ENCODE data around the gene VENTX. TPM values are rescaled to one million over a fixed set of nuclear protein-coding genes. Genes with fewer than 3 reads are reported as not detected.

The VENTX gene
- total RNA-seq, 1 donor from 2014 or later: not detected

DNA sequence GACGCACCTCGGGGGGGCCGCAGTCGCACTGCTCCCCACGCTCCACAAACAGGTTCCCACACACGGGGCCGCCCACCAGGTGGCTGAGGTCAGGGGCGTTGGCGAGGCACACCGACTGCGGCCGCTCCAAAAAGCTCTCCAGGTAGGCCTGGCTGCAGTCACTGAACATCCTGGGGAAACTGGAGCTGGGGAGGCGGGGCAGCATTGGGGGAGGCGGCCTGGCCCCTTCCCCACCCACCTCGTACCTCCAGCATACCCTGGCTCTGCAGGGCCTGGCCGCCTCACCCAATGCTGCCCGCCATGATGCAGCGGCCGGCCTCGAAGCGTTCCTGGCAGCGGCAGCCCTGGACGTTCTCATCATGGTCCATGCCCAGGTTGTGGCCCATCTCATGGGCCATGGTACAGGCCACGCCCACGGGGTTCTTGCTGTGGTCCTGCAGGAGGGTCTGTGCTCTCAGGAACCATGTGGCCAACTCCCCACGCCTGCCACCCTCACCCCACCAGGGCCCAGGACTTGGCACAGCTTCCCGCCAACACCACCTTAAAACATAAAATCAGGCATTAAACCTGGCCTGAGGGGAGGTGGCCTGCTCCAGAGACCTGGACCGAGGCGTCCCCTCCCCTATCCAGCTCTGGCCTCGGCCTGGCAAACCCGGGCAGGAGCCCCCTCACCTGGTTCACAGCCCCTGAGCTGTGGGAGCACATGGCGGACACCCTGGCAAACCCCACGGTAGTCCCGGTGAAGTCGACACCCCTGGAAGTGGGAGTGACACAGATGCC is 34.1 kb downstream of the VENTX start:
- H3K27ac ChIP-seq (ENCODE audit: low read depth, low read length): no peak overlapping the region
- H3K27me3 ChIP-seq (ENCODE audit: control insufficient read depth in 3 of 3, insufficient read depth in 3 of 3, low read length in 3 of 3): peaks cover 5 to 24% (median 21%) of the 10 kb centered on the region in 3 donors
- no peak overlapping the region for H3K4me3 ChIP-seq (ENCODE audit: low read length in 3 of 3)
- H3K4me1 ChIP-seq (ENCODE audit: control insufficient read depth in 3 of 3, insufficient read depth in 3 of 3, low read length in 3 of 3): peaks cover 0 to 4% (median 0%) of the 10 kb centered on the region in 3 donors
- no peaks in the 10 kb centered on the region for H3K9me3 ChIP-seq (ENCODE audit: control insufficient read depth in 3 of 3, low read length in 3 of 3)
- no peak overlapping the region for H3K9ac ChIP-seq (ENCODE audit: low read depth in 1 of 3, low read length in 3 of 3)
- peaks cover 0 to 5% (median 4%) of the 10 kb centered on the region in 3 donors for H3K36me3 ChIP-seq (ENCODE audit: control insufficient read depth in 3 of 3, insufficient read depth in 3 of 3, low read length in 3 of 3)

DNA sequence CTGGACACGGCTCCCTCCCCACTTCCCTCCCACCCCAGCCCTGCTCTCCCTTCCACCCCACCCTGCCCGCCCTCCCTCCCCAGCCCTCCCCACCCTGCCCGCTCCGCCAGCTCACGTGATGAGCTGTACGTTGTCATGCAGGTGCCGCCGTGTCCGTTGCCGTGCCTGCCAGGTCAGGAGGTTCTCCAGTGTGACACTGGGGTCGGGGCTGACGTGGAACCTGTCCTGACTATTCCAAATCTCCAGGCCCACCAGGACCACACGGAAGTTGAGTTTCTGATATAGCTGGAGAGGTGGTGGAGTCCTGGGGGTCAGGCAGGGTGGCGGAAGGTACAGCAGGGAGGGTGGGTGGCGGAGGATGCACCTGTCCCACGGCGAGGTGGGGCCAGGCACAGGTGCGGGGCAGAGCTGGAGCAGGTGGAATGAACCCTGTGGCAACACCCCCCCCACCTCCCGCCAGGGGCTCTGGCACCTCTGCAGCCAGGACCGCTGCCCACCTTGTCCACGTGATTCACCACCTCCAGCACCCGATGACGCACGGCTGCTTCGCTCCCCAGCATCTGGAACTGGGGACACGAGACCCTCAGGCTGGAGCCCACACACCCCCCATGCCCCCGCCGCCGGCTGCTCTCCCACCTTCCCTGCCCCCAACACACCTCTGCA is 34.8 kb downstream of the VENTX start:
- H3K4me1 ChIP-seq (ENCODE audit: control insufficient read depth in 3 of 3, insufficient read depth in 3 of 3, low read length in 3 of 3): peaks cover 0 to 4% (median 0%) of the 10 kb centered on the region in 3 donors
- H3K4me3 ChIP-seq (ENCODE audit: low read length in 3 of 3): no peak overlapping the region
- H3K27me3 ChIP-seq (ENCODE audit: control insufficient read depth in 3 of 3, insufficient read depth in 3 of 3, low read length in 3 of 3): peaks cover 5 to 30% (median 24%) of the 10 kb centered on the region in 3 donors
- peaks cover 0 to 5% (median 4%) of the 10 kb centered on the region in 3 donors for H3K36me3 ChIP-seq (ENCODE audit: control insufficient read depth in 3 of 3, insufficient read depth in 3 of 3, low read length in 3 of 3)
- no peak overlapping the region for H3K9ac ChIP-seq (ENCODE audit: low read depth in 1 of 3, low read length in 3 of 3)
- no peak overlapping the region for H3K27ac ChIP-seq (ENCODE audit: low read depth, low read length)
- H3K9me3 ChIP-seq (ENCODE audit: control insufficient read depth in 3 of 3, low read length in 3 of 3): no peaks in the 10 kb centered on the region

- Histone ChIP-seq H3K9me3 (ENCODE audit: control insufficient read depth in 3 of 3, low read length in 3 of 3) (no peaks in the 10 kb centered on the region), H3K36me3 (ENCODE audit: control insufficient read depth in 3 of 3, insufficient read depth in 3 of 3, low read length in 3 of 3) (peaks cover 0 to 5% (median 4%) of the 10 kb centered on the region in 3 donors), H3K4me1 (ENCODE audit: control insufficient read depth in 3 of 3, insufficient read depth in 3 of 3, low read length in 3 of 3) (peaks cover 0 to 4% (median 0%) of the 10 kb centered on the region in 3 donors), H3K4me3 (ENCODE audit: low read length in 3 of 3) (no peak overlapping the region), H3K9ac (ENCODE audit: low read depth in 1 of 3, low read length in 3 of 3) (no peak overlapping the region), H3K27me3 (ENCODE audit: control insufficient read depth in 3 of 3, insufficient read depth in 3 of 3, low read length in 3 of 3) (peaks cover 5 to 32% (median 26%) of the 10 kb centered on the region in 3 donors), H3K27ac (ENCODE audit: low read depth, low read length) (no peak overlapping the region)
Observed at GRCh38 chr10:133272964-133273420, 35.3 kb downstream of the VENTX start.

DNA sequence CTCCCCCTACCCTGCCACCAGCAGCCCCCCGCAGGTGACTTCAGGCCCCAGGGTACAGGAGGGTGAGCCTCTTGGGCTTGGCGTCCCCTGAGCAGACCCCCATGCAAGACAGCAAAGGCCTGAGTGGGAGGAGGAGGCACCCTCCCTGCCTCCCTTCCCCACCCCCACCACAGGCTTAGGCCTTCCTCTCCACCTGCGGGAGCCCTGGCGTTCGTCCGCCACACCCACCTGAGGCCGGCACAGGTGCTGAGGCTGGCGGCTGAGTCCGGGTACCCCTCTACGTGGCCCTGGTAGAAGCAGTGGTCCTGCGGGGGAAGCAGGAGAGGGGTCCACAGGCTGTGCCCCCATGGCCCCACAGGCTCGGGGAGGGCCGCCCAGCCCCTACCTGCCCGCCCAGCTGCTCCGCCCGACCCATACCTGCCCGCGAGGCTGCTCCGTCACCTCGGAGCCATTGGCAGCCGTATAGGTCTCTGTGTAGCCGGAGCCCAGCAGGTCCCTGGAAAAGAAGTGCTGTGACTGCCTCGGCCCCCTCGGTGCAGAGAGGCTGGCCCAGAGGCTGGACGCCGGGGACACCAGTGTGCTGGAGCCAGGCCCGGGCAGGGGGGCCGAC is 36.0 kb downstream of the VENTX start:
- Histone ChIP-seq H3K27ac (ENCODE audit: low read depth, low read length) (no peak overlapping the region), H3K4me1 (ENCODE audit: control insufficient read depth in 3 of 3, insufficient read depth in 3 of 3, low read length in 3 of 3) (peaks cover 0 to 4% (median 0%) of the 10 kb centered on the region in 3 donors), H3K36me3 (ENCODE audit: control insufficient read depth in 3 of 3, insufficient read depth in 3 of 3, low read length in 3 of 3) (peaks cover 0 to 7% (median 7%) of the 10 kb centered on the region in 3 donors), H3K27me3 (ENCODE audit: control insufficient read depth in 3 of 3, insufficient read depth in 3 of 3, low read length in 3 of 3) (peaks cover 5 to 32% (median 26%) of the 10 kb centered on the region in 3 donors), H3K4me3 (ENCODE audit: low read length in 3 of 3) (no peak overlapping the region), H3K9me3 (ENCODE audit: control insufficient read depth in 3 of 3, low read length in 3 of 3) (no peaks in the 10 kb centered on the region), H3K9ac (ENCODE audit: low read depth in 1 of 3, low read length in 3 of 3) (no peak overlapping the region)

DNA sequence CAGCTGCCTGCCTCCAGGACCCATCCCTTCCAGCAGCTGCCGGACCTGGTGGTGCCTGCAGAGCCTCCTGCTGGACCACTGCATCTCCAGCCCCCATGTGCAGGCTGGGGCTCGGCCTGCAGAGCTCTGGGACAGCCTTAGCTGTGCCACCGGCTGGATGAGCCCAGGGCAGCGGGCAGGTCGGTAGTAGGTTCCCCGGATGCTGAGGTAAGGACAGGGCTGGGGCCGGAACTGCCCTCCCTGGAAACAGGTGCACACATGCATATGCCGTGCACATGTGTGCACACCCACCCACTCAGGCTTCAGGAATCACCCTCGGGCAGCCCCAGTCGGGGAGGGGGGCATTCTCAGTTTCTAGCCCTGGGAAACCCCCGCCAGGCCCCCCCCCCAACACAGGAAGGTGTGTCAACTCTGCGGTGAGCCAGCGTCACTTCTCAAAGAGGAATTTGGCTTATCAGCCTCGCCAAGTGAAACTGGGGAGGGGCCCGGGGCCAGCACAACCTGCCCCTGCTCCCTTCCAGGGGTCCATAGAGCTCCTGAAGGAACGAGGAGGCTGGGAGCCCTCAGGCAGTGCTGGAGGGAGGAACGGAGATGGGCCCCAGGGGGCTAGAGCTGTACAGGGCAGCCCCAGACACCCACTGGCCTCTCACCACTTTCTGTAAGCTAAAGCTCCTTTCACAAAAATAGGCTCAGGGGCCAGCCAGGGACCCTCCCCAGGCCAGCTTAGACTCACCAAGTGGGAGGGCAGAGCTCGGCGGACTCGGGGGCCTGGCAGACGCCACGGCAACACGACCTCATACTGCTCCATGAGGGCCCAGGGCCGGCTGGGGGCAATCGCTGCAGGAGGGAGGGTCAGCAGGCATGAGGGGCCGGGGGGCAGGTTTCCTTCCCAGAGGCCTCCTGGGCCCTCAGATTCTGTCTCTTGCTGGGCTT is 37.4 kb downstream of the VENTX start:
- peaks cover 0 to 4% (median 2%) of the 10 kb centered on the region in 3 donors for H3K4me1 ChIP-seq (ENCODE audit: control insufficient read depth in 3 of 3, insufficient read depth in 3 of 3, low read length in 3 of 3)
- no peak overlapping the region for H3K27ac ChIP-seq (ENCODE audit: low read depth, low read length)
- peaks cover 5 to 32% (median 26%) of the 10 kb centered on the region in 3 donors for H3K27me3 ChIP-seq (ENCODE audit: control insufficient read depth in 3 of 3, insufficient read depth in 3 of 3, low read length in 3 of 3)
- no peak overlapping the region for H3K4me3 ChIP-seq (ENCODE audit: low read length in 3 of 3)
- no peak overlapping the region for H3K9ac ChIP-seq (ENCODE audit: low read depth in 1 of 3, low read length in 3 of 3)
- H3K9me3 ChIP-seq (ENCODE audit: control insufficient read depth in 3 of 3, low read length in 3 of 3): no peaks in the 10 kb centered on the region
- H3K36me3 ChIP-seq (ENCODE audit: control insufficient read depth in 3 of 3, insufficient read depth in 3 of 3, low read length in 3 of 3): peaks cover 13 to 19% (median 18%) of the 10 kb centered on the region in 3 donors

- Histone ChIP-seq H3K4me3 (ENCODE audit: low read length in 3 of 3) (peak overlapping the region in 1 of 3 donors; percentile 4), H3K27me3 (ENCODE audit: control insufficient read depth in 3 of 3, insufficient read depth in 3 of 3, low read length in 3 of 3) (peaks cover 5 to 32% (median 26%) of the 10 kb centered on the region in 3 donors), H3K36me3 (ENCODE audit: control insufficient read depth in 3 of 3, insufficient read depth in 3 of 3, low read length in 3 of 3) (peaks cover 18 to 20% (median 19%) of the 10 kb centered on the region in 3 donors), H3K9ac (ENCODE audit: low read depth in 1 of 3, low read length in 3 of 3) (no peak overlapping the region), H3K9me3 (ENCODE audit: control insufficient read depth in 3 of 3, low read length in 3 of 3) (no peaks in the 10 kb centered on the region), H3K4me1 (ENCODE audit: control insufficient read depth in 3 of 3, insufficient read depth in 3 of 3, low read length in 3 of 3) (peaks cover 0 to 7% (median 4%) of the 10 kb centered on the region in 3 donors), H3K27ac (ENCODE audit: low read depth, low read length) (no peak overlapping the region)
Observed at GRCh38 chr10:133275684-133276092, 38.0 kb downstream of the VENTX start.

DNA sequence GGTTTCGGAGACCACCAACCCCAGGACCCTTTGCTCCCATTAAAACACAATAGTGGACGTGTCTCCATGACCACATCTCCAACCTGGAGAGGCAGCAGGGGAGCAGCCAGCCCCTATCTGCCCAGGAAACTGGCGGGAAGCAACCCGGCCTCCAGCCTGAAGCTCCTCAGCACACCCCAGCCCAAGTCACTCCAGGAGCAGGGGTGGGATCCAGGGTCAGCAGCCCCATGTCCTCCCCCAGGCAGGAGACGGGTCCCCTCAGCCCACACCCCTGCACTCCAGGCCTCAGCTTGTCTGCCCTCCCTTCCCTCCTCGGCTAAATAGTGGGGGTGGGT is 38.4 kb downstream of the VENTX start:
- Histone ChIP-seq H3K27ac (ENCODE audit: low read depth, low read length) (no peak overlapping the region), H3K4me1 (ENCODE audit: control insufficient read depth in 3 of 3, insufficient read depth in 3 of 3, low read length in 3 of 3) (peaks cover 0 to 7% (median 4%) of the 10 kb centered on the region in 3 donors), H3K4me3 (ENCODE audit: low read length in 3 of 3) (peak overlapping the region in 1 of 3 donors; percentile 4), H3K9ac (ENCODE audit: low read depth in 1 of 3, low read length in 3 of 3) (peak overlapping the region in 1 of 3 donors; percentile 5), H3K27me3 (ENCODE audit: control insufficient read depth in 3 of 3, insufficient read depth in 3 of 3, low read length in 3 of 3) (peaks cover 5 to 32% (median 26%) of the 10 kb centered on the region in 3 donors), H3K9me3 (ENCODE audit: control insufficient read depth in 3 of 3, low read length in 3 of 3) (no peaks in the 10 kb centered on the region), H3K36me3 (ENCODE audit: control insufficient read depth in 3 of 3, insufficient read depth in 3 of 3, low read length in 3 of 3) (peaks cover 19 to 21% (median 19%) of the 10 kb centered on the region in 3 donors)

GRCh38 chr10:133276435-133277201 is 39.0 kb downstream of the VENTX start, which contains the start of gene ADAM8:
ADAM8 (minus strand) TSS chr10:133276868; CDS start chr10:133276817, 51 bp downstream.
- Histone ChIP-seq H3K4me1 (ENCODE audit: control insufficient read depth in 3 of 3, insufficient read depth in 3 of 3, low read length in 3 of 3) (peaks cover 0 to 7% (median 4%) of the 10 kb centered on the region in 3 donors), H3K27ac (ENCODE audit: low read depth, low read length) (no peak within 1 kb of the TSS), H3K9ac (ENCODE audit: low read depth in 1 of 3, low read length in 3 of 3) (peak within 1 kb of the TSS in 1 of 3 donors; percentile 5), H3K36me3 (ENCODE audit: control insufficient read depth in 3 of 3, insufficient read depth in 3 of 3, low read length in 3 of 3) (peaks cover 21 to 26% (median 24%) of the 10 kb centered on the region in 3 donors), H3K4me3 (ENCODE audit: low read length in 3 of 3) (peak within 1 kb of the TSS in 1 of 3 donors; percentile 4), H3K27me3 (ENCODE audit: control insufficient read depth in 3 of 3, insufficient read depth in 3 of 3, low read length in 3 of 3) (peaks cover 5 to 32% (median 26%) of the 10 kb centered on the region in 3 donors), H3K9me3 (ENCODE audit: control insufficient read depth in 3 of 3, low read length in 3 of 3) (no peaks in the 10 kb centered on the region)

All from skeletal muscle tissue (tissue), 4 donors.